ENCODE data around the gene CEMIP.

Gene CEMIP

DNA sequence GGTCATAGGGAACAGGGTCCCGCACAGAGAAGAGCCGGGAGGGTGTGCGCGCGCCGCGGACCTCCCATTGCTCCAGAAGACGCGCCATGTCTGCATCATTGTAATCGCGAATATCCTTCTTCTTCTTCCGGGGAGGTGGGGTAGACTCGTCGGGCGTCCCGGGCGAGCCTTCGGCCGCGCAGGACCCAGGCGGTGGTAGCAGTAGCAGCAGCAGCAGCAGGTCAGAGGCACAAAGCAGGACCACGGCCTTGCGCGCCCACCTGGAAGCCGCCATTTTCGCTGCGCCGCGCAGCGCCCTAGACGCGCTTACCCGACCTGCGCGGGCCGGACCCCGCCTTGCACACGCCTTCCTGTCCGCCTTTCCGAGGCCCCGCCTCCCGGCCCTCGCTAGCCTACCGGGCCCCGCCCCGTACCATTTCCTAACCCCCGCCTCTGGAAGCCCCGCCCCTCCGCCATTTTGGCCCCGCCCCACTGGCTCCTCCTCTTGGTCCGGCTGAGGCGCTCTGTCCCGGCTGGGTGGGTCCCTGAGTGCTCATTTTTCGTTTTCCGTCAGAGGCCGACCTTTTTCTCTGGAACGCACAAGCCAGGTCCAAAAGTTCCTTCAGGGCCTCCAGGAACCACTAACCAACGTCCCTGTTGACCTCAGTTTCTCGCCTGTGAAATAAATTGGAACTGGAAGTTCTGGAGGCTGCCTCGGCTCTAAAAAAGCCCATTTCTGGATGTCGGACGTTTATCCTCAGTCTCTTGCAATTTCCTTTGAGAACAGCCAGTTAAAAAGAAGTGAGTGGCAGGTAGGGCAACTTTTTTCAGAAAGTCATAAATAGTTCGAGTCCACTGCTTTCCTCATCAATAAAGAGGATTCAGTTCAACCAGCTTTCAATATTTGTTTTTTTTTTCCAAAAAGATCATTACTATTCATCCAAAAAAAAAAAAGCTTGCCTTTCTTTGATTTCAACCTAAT is 210.6 kb downstream of the CEMIP start, which contains the start of gene MESD:
Gene MESD, minus strand, starts transcription at position 302 of the 961 bp plus-strand sequence. Its CDS starts 28 bp downstream, at position 274.
- DNase-seq = peak; percentile 94

GRCh38 chr15:80990955-80991354 is 211.8 kb downstream of the CEMIP start:
- DNase-seq = no peak

DNA sequence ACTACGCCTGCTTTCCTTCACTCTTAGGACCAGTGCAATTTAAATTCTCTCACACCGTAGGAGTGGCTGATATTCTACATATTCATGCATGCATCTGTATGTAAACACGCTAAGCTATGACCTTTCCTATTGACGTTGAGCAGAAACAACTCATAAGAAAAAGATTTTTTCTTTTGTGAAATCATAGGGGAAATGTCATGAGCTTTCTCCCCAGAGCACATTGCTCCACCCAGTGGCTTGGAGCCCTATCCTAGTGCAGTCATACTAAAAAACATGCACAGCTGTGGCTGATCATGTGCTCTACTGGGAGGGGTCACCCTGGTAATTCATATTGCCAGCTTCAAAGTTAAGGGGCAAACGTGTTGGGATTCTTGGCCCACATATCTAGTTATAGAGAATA is 212.3 kb downstream of the CEMIP start:
- no peak for DNase-seq

DNA sequence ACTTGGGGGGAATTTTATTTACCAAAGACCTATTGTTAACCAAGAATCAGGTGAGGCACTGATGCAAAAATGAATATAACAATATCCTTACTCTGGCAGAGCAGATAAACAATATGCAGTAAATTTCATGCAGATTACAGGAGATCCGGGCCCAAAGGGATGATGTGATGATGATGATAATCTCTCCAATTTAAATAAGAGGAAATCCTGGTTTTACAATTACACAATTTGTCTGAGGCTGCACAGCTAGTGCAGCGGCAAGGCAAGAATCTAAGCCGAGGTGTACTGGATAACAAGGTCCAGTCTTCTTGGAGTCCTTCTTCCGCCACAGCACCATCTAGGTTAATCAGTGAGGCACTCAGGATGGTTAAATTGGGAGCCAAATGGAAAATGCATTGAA is 212.8 kb downstream of the CEMIP start:
- no peak for DNase-seq

- DNase-seq = no peak
Measured at GRCh38 chr15:80992441-80992840, 213.3 kb downstream of the CEMIP start.

GRCh38 chr15:80996247-80996646 is 217.1 kb downstream of the CEMIP start:
- DNase-seq = no peak

DNA sequence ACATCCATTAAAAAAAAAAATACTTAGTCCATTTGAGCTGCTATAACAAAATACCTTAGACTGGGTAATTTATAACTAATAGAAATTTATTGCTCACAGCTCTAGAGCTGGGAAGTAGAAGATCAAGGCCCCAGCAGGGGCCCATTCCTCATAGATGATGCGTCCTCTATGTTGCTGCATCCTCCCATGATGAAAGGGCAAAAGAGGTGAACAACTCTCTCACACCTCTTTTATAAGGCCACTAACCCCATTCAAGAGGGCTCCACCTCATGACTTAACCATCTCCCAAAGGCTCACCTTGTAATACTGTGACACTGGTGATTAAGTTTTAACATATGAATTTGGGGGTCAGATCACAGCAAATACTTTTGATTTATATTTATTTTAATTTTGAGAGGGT is 218.5 kb downstream of the CEMIP start:
- DNase-seq = no peak

DNA sequence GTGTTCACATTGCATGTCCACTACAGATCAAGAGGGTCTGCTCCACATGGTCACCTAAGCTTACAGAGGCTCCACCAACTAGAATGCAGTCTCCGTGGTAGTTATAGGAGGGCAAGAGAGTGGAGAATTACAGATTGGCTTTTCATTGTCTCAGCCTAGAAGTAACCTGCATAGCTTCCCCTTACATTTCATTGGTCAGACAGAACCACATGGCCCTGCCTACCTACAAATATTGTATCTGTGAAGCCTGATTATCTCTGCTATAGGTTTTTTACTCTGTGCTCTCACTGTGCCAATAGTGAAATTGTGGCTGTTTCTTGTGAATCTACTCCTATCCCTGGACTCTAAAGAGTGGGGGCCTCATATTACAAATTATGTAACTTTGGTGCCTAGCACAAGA is 219.1 kb downstream of the CEMIP start:
- DNase-seq = no peak

GRCh38 chr15:80999623-81000036 is 220.5 kb downstream of the CEMIP start:
- no peak for DNase-seq

- DNase-seq = no peak
Measured at GRCh38 chr15:81000144-81000623, 221.0 kb downstream of the CEMIP start.

GRCh38 chr15:81000624-81001151 is 221.5 kb downstream of the CEMIP start, which contains the start of gene TLNRD1:
Gene TLNRD1, plus strand, starts transcription at chr15:81000923. Its CDS starts 1,349 bp downstream, at chr15:81002272.
- DNase-seq = peak; percentile 72

Measured in NCI-H526 treated with DMSO at 0.1 percent for 48 hours (cell line).